ENCODE results near the gene MTF1.
"Not testable (repeated sequence)": the region's sequence is repeated elsewhere in the genome, so short reads cannot be mapped to it uniquely, and the experiment has no call there.

Gene MTF1

DNA sequence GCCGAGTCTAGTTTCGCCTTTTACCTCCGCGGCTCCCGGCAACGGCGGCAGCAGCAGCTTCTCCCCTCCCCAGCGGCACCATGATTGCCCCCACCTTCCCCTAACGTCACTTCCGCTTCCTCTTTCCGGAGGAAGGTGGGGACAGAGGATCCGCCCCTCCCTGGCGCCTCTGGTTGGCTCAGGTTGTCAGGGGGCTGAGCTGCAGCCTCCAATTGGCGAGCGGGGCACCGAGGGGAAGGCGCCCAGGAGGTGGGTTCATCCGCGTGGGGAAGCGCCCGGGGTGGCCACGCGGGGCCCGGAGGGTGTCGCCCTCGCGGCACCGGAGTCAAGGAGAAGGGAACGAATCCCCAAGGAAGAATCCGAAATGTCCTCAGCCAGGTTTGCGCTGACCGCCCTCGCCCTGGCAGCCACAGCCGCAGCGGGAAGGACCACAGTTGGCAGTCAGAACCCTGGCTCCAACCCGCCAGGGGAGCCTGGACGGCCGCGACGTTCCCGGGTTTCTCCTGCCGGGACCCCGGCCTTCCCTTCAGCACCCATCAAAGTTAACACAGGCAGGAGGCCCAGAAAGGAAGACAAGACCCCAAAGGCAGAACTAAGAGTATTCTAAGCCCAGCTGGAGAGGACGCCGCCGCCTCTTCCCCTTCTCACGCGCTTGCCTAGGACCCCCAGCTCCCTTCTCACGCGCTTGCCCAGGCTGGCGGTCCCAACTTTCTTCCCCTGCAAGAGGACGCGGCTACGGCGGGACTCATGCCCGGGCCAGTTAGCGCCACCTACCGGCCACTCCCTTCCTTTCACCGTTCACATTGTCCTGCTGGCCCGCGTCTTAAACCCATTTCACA is at the start of gene MTF1:
TSS of gene MTF1 (minus strand) at position 86 of the 839 bp plus-strand sequence. CDS start 1,934 bp downstream, outside the sequence.
- DNase-seq, result peak; percentile 77

GRCh38 chr1:37908531-37908930 is 49.1 kb upstream of the MTF1 start:
- not testable (repeated sequence) for DNase-seq

DNA sequence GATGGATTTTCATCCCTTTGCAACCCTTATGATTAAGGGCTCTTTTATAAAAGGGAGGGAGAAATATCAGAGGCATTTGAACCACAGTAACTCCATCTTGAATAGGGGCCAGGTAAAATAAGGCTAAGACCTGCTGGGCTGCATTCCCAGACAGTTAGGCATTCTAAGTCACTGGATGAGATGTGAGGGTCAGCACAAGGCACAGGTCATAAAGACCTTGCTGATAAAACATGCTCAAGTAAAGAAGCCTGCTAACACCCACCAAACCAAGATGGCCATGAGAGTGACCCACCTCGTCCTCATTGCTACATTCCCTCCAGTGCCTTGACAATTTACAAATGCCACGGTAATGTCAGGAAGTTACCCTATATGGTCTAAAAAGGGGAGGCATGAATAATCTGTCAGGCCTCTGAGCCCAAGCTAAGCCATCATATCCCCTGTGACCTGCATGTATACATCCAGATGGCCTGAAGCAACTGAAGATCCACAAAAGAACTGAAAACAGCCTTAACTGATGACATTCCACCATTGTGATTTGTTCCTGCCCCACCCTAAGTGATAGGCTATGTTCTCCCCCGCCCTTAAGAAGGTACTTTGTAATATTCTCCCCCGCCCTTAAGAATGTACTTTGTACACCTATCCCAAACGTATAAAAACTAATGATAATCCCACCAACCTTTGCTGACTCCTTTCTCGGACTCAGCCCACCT is 48.2 kb upstream of the MTF1 start:
- not testable (repeated sequence) for DNase-seq

DNA sequence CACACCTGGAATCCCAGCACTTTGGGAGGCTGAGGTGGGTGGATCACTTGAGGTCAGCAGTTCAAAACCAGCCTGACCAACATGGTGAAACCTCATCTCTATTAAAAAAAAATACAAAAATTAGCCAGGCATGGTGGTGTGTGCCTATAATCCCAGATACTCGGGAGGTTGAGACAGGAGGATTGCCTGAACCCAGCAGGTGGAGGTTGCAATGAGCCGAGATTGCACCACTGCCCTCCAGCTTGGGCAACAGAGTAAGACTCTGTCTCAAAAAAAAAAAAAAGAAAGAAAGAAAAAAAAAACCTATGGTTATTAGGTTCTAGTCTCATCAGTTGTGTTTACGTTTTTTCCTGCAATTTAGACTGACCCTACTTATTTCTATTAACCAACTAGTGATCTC is 47.2 kb upstream of the MTF1 start:
- not testable (repeated sequence) for DNase-seq

- DNase-seq, result no peak
Observed at GRCh38 chr1:37905727-37906126, 46.3 kb upstream of the MTF1 start.

- not testable (repeated sequence) for DNase-seq
Observed at GRCh38 chr1:37903921-37904320, 44.5 kb upstream of the MTF1 start.

DNA sequence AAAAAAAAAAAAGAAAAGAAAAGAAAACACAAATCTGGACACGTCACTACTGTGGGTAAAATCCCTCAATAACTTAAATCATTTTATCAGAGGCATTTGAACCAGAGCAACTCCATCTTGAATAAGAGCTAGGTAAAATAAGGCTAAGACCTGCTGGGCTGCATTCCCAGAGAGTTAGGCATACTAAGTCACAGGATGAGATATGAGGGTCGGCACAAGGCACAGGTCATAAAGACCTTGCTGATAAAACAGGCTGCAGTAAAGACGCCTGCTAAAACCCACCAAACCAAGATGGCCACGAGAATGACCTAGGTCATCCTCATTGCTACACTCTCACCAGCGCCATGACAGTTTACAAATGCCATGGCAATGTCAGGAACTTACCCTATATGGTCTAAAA is 43.6 kb upstream of the MTF1 start:
- DNase-seq, result no peak

DNA sequence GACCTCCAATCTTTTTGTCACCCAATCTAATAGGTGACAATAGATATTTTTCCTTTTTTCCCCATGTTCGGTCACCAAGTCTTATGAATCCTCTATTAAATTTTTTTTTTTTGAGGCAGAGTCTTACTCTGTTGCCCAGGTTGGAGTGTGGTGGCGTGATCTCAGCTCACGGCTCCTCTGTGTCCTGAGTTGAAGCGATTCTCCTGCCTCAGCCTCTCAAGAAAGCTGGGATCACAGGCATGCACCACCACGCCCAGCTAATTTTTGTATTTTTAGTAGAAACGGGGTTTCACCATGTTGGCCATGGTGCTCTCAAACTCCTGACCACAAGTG is 42.5 kb upstream of the MTF1 start:
- no peak for DNase-seq

DNA sequence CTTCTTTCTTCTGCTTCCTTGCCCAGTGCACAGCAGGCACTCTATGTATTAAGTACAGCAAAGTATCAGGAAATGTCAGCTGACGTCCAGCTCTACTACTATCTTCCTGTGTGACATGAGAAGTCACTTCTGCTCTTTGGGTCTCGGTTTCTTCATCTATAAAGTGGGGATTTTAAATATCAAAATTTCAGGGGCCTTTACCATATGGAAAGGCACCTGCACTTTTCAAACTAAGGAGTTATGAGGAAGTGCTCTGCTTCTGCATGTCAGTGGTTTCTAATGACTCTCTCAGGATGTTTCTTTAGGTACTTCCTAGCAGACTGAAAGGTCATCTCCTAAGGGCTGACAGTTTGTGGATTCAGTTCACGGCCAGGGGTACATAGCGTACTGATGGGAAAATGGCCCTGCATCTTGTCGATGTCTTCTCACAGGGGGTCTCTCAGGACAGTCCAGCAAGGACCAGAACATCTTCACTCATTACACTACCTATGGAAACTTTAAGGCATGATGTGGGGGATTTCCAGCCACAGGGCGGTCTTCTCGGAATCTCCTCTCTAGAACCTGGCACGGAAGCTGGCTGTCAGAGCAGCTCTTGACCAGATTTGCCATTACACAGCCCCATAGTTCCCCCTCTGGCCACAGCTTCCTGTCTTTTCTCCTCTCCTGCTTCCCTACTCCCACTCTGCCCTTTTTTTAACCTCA is 42.0 kb upstream of the MTF1 start:
- DNase-seq, result no peak

- DNase-seq, result not testable (repeated sequence)
Observed at GRCh38 chr1:37897563-37897962, 38.2 kb upstream of the MTF1 start.

GRCh38 chr1:37893673-37894072 is 34.3 kb upstream of the MTF1 start:
- no peak for DNase-seq

DNA sequence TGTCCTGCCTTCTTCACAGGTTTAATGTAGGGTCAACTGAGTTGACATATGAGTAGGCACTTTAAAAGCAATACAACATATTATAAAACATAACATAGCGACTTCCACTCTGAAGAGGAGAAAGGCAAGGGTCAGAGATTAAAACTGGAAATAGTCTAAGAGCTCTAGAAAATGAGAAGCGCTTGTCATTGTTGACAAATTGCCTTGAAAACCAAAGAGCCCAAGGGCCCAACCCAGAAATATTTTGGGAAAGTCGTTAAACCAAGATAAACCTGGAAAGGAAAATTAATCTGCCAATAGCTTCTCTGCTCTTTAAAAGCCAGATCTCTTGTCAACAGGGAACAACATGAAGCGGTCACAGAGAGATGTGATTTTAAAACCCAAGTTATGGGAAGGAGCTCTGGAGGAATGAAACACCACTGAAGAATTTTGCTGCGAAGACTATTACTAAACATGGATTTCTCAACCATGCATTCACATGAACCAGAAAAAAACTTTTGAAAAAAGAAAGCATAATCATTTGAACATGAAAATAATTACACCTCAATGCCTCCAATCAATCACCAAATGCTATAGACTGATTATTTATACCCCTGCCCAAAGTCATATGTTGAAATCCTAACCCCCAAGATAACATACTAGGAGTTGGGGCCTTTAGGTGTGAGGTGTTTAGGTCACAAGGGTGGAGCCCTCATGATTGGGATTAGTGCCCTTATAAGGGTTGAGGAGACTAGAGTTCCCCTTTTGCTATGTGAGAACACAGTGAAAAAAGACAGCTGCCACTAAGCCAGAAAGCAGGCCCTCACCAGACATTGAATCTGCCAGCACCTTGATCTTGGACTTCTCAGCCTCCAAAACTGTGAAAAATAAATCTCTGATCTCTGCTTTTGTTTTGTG is 33.0 kb upstream of the MTF1 start:
- no peak for DNase-seq

- DNase-seq, result no peak
Observed at GRCh38 chr1:37890378-37891014, 31.1 kb upstream of the MTF1 start.

DNA sequence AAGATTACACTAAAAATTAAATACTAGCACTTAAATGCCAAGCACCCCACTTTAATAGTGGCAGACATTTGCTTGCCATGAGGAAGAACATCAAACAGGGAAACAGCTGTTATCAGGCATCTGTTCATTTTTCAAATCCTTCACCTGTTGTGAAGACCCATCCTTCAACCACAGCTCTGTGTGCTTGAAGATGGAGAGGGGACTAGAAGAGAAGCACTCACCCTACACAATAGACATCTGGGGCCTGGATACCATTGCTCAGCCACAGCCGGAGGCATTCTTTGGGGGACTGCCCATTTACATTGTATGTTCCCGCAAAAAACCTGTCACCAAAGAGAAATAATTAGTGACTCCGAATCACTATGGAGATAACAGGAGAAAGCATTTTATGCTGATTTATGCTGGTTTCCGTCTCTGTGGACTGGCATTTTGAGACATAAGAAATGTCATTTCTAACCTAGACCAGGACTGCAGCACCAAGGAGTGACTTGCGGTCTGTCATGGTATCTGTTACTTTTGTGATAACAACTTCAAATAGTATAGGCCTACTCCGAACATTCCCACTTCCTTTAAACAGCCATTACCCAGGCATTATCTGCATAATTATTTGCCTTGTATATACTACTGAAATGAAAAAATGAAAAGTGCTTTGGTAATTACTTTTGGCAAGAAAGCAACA is 28.8 kb upstream of the MTF1 start:
- peak; percentile 59 for DNase-seq

DNA sequence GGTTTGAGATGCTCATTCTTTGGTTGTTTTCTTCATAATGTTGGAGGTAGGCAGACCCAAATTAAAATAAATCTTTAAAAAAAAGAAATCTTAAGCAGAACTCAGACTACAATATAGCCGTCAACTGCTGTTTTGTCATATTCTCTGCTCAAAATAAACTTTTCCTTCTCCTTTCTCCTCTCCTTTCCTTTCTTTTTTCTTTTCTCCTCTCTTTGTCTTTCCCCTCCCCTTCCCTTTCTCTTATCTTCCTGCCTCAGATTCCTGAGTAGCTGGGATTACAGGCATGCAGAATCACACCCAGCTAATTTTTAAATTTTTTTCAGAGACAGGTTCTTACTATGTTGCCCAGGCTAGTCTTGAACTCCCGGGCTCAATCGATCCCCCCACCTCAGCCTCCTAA is 24.8 kb upstream of the MTF1 start:
- DNase-seq, result no peak

DNA sequence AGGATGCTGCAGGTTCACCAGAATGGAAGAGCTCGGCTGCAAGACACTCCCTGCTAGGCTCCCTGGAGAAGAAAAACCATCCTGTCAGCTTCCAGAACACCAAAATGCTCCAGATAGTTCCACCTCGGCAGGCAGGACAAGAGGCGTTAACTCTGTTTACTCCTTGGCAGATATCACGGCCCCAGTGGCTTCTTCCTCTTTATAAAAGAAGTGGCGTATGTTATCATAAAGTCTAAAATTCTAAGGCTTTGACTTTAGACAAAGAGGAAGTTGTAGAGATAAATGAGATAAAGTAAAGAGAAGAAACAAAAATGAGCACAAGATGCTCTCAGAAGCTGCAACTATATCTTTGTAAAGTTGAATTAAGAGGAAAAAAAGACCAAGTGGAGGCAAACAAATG is 24.3 kb upstream of the MTF1 start:
- no peak for DNase-seq

GRCh38 chr1:37879865-37880264 is 20.5 kb upstream of the MTF1 start:
- DNase-seq, result no peak

GRCh38 chr1:37878071-37878470 is 18.7 kb upstream of the MTF1 start:
- DNase-seq, result no peak

DNA sequence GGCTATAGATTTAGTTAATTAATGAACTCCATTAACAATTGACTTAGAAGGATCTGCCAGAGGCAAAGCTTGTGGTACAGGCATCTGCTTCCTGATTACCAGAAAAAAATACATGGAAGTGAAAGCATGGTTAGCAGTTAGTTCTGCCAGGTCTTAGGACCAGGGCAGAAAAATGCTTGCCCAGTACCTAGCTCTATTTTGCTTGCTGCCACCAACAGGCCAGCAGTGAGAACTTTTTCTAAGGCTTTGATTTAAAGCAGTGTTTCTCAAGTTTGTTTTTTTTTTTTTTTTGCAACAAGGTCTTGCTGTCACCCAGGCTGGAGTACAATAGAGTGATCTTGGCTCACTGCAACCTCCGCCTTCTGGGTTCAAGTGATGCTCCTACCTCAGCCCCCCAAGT is 16.4 kb upstream of the MTF1 start:
- DNase-seq, result no peak

GRCh38 chr1:37872692-37873091 is 13.3 kb upstream of the MTF1 start:
- no peak for DNase-seq

DNA sequence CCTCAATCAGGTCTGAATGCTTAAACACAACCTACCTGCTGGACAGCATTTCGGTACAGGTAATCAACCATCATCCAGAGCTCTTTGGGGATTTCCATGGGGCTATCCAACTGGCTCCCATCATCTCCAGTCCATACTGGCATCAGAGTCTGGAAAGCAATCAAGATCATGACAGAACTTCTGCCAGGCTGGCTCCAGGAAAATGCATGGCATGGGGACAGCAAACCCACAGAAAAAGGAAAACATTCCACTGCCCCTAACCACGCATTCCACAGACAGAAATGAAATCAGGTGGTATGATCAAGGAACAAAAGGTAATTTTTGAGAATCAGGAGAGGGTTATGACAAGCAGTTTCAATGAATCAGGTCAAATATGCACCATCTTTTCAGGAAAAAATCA is 9.1 kb upstream of the MTF1 start:
- DNase-seq, result no peak

DNA sequence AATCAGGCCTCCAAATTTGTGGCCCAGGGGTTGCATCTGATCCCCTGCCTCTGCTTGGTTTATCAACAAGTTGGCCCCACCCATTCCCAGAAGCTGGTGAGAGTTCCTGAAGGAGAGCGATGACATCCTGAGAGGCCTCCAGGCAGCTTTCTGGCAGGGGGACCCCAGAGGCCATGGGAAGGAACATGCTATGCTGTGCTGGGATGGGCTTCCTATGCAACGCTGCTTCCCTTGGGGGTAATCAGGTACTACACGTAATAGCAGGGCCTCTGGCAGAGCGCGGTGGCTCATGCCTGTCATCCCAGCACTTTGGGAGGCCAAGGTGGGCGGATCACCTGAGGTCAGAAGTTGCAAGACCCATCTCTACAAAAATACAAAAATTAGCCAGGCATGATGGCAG is 8.4 kb upstream of the MTF1 start:
- no peak for DNase-seq

Measured in NCI-H524 treated with DMSO at 0.1 percent for 48 hours (cell line).